GM21526 (cell line): Measurements from ENCODE around the gene XIRP2.
"Not testable (repeated sequence)": the region's sequence is repeated elsewhere in the genome, so short reads cannot be mapped to it uniquely, and the experiment has no call there.

Experiments
- ATAC-seq: cut with Tn5 transposase; IDR thresholded peaks from one replicate; pipeline ENCODE4 v1.9.1; 2021; ENCODE audit warnings: moderate library complexity; ENCODE audit not compliant: unreplicated experiment, low FRiP score

The XIRP2 gene

DNA sequence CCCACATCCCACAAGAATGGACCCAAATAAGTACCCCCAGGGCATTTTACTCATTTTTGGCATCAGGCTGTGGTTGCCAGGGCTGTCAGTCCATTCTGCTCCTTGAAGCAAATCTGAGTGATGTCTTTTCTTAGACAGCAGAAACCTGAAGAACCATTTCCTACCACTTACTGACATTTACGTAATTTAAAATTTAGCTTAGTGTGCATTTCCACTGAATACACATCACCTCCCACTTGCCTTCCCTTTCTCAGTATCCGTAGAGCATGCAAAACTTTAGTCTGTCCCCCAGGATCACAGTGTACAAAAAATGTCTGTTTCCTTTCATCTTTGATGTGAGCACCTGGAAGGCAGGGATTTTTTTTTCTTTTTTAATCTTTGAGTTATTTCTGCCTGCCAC is 130.3 kb downstream of the XIRP2 start:
- no peak for ATAC-seq

DNA sequence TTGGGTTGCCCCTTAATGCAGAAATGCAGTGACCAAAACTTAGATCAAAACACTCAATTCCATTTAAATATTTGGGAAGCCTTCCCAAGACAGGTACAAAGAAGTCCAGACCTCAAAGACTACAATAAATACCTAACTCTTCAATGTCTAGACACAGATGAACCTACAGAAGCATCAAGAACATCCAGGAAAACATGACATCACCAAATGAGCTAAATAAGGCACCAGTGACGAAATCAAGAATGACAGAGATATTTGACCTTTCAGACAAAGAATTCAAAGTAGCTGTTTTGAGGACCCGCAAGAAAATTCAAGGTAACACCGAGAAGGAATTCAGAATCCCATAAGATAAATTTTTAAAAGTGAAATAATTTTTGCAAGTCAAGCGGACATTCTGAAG is 140.2 kb downstream of the XIRP2 start:
- ATAC-seq = no peak

DNA sequence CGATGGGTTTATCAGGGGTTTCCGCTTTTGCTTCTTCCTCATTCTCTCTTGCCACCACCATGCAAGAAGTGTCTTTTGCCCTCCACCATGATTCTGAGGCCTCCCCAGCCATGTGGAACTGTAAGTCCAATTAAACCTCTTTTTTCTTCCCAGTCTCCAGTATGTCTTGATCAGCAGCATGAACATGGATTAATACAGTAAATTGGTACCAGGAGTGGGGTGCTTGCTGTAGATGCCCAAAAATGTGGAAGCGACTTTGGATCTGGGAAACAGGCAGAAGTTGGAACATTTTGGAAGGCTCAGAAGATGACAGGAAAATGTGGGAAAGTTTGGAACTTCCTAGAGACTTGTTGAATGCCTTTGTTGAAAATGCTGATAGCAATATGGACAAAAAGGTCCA is 146.7 kb downstream of the XIRP2 start:
- ATAC-seq = not testable (repeated sequence)

DNA sequence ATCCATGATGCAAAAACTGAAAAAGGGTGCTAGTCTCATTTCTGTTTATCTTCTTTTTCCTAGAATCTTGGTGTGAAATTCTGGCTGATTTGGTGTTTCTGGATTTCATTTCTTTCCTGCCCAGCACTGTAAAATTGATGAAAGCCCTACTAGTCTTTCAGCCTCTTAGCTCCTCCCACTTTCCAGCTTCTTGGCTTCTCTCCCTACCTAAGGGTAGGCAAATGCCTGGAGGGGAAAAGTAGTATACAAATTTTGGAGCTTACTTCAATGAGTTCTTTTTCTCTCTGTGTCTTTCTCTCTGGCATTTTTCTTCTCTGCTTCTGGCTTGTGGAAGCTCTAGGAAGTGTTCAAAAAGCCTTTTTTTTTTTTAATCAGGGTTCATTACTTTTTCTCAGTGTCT is 160.5 kb downstream of the XIRP2 start:
- ATAC-seq = no peak

DNA sequence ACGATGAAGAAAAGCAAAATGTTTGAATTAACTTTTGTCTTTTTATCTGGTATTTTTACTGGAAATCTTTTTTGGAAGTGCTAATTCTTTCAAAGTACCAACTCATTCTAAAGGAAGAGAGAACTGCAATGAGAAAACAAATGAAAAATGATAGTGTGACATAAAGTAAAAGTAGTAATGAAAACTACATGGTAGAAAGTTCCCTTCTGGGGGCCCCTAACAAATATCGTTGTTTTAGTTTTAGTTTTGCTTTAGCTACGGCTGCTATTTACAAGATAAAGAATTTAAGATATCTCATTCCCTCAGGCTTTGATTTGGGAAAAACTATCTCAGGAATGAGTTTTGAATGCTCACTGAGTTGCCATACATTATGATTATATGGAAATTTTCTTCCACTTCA is 161.4 kb downstream of the XIRP2 start:
- no peak for ATAC-seq

DNA sequence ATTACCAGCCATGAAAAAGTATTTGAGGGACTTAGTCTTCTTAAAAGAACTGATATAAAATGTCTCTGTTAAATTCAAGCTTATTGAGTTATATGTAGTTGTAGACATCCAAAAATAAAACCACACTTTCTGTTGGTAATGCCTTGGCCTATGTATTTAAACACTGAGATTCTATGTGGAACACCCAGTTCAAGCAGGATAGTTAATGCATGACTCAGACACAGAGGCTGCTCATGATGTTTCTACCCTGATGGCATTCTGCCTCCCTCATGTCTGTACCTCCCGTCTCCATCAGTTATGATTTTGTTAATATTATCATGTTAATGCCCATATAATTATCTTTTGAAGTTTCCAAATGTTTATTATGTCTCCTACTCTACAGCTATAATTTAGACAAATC is 164.5 kb downstream of the XIRP2 start:
- ATAC-seq = no peak

DNA sequence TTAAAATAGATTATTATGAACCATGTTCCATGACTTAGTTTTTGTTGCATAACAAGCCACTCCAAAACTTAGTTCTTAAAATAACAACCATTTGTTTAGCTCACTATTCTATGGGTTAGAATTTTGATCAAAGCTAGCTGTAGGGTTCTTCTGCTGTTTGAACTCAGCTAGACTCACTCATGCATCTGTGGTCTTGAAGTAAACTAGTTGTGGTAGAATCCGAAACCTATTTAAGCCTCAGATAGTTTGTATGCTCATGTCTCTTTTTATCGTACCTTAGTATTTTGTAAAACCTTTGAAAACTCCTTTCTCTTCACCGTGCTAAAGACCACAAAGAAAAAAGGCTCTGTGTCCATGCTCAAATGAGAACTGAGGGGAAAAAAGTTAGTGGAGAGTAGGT is 166.6 kb downstream of the XIRP2 start:
- no peak for ATAC-seq

DNA sequence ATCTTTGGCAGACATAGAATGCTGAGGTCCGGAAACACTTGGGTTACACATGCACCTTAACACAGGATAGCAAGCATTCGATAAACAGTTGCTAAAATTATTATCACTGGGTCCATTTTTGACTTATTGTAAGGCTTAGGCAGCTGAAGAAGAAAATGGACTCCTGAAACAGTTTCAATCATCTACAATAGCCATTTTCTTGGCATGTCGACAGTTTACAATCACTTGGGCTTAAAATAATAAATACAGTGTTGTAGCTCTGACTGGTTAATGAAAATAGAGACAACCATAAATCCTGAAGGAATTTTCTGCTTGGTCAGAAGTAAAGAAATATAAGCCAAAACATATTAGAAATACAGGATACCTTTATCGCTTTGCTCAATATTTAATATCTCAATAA is 169.2 kb downstream of the XIRP2 start:
- no peak for ATAC-seq

DNA sequence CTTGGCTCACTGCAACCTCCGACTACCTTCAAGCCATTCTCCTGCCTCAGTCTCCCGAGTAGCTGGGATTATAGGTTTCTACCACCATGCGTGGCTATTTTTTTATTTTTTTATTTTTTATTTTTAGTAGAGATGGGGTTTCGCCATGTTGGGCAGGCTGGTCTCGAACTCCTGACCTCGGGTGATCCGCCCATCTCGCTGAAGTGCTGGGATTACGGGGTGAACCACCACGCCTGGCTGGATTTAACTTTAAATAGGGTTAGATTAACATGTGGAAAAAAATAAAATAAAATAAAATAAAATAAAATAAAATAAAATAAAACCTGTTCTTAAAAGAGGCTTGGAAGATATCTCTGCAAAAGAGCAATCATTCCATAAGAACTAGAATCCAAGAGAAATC is 170.9 kb downstream of the XIRP2 start:
- ATAC-seq = no peak

DNA sequence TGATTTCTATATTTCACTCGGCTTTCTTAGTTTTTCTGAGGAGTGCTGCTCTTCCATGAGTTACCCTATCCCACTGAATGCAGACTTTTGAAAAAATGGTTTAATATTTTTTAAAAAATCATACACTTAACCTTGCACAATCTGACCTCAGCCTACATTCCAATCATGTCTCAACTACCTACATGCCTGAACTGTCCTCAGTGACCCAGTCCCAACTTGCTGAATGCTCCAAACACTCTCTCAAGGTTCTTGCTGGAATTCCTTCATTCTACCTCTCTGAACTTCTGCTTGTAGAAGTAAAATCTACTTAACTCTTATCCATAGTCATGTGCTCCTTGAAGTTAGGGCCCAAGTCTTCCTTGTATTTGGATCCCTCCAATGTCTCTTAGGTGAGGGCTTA is 181.6 kb downstream of the XIRP2 start:
- ATAC-seq = no peak

DNA sequence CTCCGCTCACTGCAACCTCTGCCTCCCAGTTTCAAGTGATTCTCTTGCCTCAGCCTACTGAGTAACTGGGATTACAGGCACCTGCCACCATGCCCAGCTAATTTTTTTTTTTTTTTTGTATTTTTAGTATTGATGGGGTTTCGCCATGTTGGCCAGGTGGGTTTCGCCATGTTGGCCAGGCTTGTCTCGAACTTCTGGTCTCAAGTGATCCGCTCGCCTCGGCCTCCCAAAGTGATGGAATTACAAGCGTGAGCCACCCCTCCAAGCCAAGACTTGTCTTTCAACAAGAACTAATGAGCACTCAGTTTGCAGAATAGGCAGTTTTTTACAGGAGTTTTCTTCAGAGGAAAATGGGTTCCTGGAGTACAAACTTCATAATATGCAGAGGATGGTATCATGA is 187.4 kb downstream of the XIRP2 start:
- ATAC-seq = not testable (repeated sequence)

DNA sequence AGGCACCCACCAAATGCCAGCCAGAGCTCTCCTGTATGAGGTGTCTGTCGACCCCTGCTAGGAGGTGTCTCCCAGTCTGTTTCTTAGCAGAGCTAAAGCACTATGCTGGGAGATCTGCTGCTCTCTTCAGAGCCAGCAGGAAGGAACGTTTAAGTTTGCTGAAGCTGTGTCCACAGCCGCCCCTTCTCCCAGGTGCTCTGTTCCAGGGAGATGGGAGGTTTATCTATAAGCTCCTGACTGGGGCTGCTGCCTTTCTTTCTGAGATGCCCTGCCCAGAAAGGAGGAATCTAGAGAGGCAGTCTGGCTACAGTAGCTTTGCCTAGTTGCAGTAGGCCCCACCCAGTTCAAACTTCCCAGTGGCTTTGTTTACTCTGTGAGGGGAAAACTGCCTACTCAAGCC is 210.7 kb downstream of the XIRP2 start:
- ATAC-seq = not testable (repeated sequence)

DNA sequence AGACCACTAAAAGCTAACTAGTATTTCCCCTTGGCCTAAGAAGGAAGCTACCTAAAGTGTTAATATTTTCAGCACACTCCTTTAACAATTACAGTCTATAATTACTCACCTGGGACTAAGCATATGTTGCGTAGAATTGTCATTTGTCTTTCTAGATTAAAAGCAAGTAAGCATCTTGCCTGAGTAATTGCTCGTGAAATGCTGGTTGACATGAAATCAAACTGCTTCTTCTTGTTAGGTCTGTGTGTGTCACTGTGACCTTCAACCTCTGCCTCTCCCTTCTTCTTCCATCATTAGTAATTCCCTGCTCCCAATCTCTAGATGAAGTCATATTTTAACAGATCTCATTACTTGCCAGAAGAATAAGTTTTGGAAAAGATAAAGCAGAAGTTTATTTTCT is 212.2 kb downstream of the XIRP2 start:
- no peak for ATAC-seq

DNA sequence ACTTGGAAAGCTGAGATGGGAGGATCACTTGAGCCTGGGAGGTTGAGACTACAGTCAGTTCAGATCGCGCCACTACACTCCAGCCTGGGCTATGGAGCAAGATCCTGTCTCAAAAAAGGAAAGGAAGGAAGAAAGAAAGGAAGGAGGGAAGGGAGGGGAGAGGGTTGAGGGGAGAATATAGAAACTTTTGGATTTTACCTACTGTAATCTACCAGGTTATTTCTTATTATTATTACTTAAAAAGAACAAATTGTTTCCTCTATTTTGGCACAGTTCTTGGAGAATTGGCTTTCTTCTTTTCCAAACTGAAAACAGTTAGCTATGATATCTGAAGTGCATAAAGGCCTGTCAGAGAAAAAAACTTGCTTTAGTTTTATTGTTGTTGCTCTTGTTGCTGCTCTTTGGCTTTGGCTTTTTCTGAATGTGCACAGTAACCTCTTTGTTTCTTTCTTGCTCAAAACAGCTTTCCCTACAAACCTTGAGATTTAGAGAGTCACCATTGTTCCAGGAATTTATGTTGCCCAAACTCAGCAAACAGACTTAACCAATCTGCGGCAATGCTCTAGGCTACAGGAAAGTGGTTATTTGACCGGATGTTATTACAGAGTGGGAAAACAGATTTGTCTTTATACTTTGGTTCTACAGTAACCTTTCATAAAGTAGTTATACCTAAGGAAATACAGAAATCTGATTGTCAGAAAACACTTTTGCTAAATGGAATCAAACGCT is 214.9 kb downstream of the XIRP2 start:
- no peak for ATAC-seq

DNA sequence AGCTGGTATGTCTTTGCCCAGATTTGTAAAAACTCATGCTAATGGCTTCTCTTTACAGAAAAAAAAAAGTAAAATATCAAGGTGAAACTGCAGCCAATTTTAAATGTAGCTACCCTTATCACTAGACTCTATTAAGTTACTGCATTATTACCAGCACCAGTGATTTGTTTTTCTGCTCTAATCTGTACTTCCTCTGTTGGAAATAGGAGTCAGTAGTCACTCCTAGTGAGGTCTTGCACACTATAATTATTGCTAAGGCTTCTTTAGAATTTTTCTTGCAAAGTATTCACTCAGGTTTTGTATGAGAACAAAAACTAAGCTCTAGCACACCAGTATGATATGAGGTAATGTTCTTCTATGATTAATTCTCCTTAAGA is 215.5 kb downstream of the XIRP2 start:
- ATAC-seq = no peak

DNA sequence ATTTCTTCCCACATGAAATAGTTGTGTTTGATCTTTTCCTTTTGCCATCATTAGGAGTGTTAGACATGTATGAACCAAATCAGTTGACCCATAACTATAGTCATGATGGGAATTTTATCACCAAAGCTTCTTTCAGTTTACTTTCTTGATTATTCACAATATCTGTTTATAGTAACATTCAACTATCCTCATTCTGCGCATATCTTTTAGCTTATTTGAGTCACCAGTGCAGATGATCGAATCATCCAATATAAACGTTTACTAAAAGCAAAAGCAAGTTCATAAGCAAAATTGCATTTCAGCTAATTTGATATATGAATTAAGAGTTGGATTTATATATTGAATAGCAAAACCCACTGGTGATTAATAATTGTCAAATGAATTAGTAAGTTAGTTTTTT is 216.4 kb downstream of the XIRP2 start:
- no peak for ATAC-seq

DNA sequence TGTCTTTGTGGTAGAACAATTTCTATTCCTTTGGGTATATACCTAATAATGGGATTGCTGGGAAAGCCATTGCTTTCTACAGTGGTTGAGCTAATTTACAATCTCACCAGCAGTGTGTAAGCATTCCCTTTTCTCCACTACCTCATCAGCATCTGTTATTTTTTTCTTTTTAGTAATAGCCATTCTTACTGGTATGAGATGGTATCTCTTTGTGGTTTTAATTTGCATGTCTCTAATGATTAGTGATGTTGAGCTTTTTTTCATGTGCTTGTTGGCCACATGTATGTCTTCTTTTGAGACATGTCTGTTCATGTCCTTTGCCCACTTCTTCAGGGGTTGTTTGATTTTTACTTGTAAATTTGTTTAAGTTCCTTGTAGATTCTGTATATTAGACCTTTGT is 221.4 kb downstream of the XIRP2 start:
- not testable (repeated sequence) for ATAC-seq

DNA sequence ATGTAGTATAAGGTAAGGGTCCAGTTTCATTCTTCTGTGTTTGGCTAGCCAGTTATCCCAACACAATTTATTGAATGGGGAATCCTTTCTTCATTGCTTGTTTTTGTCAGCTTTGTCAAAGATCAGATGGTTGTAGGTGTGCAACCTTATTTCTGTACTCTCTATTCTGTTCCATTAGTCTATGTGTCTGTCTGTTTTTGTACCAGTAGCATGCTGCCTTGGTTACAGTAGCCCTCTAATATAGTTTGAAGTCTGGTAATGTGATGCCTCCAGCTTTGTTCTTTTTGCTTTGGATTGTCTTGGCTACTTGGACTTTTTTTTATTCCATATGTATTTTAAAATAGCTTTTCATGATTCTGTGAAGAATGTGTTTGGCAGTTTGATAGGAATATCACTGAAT is 222.1 kb downstream of the XIRP2 start:
- no peak for ATAC-seq

DNA sequence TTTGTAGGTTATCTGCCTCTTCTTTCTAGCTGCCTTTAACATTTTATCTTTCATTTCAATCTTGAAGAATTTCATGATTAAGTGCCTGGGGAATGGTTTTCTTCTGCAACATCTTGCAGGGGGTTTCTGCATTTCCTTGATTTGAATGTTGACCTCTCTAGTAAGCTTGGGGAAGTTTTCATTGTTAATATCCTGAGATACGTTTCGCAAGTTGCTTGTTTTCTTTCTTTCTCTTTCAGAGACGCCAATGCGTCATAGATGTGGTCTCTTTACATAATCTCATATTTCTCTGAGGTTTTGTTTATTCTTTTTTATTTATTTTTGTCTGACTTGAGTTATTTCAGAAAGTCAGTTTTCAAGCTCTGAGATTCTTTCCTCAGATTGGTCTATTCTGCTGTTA is 225.7 kb downstream of the XIRP2 start:
- no peak for ATAC-seq

DNA sequence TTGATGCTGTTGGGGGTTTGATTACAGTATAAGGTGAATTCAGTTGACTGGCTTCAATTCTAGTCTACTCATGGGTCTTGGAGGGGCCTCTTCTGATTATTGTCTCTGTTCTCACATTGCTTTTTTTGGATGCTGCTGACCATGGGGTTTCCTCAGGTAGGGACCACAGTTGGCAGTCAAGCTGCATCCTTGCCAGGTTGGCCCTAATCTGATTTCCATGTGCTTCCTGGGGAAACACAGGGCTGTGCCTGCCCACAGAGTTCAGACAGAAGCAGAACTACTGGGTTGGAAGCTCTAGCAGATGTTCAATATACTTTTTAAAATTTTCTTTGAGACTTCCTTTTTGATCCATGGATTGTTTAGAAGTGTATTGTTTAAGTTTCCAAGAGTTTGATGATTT is 227.3 kb downstream of the XIRP2 start:
- ATAC-seq = no peak

DNA sequence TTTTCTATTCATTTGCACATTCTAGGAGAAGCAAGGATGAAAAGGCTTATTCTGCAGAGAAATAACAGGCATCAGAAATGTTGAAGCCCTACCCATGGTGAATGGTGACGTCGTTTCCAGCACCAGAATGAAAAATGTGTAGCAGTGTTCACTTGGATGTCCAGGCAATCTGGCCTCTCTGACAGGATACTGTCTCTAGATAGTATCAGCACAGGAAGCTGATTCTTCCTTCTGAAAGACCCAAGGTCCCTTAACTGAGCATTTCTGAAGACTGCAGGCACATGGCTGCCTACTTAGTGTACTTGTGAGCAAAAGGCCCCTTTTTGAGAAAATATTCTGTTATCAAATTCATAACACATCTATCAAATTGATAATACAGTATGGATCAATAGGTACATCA is 234.1 kb downstream of the XIRP2 start:
- no peak for ATAC-seq

DNA sequence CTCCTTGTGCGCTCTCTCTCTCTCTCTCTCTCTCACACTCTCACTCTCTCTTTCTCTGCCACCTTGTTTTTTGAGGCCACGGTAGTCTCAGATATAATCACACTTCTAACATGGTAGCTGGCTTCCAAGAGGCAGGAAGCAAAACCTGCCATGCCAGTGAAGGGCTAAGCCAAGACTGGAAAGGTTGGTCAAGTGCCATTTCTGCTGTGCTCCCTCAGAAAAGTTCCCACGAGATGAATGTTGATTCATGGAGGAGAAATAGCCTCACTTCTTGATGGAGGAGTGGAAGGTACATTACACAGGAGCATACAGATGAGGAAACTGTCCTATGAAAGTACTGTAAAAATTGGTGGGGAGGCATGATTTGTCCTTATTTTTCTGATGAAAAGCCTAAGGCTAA is 237.9 kb downstream of the XIRP2 start:
- ATAC-seq = no peak

DNA sequence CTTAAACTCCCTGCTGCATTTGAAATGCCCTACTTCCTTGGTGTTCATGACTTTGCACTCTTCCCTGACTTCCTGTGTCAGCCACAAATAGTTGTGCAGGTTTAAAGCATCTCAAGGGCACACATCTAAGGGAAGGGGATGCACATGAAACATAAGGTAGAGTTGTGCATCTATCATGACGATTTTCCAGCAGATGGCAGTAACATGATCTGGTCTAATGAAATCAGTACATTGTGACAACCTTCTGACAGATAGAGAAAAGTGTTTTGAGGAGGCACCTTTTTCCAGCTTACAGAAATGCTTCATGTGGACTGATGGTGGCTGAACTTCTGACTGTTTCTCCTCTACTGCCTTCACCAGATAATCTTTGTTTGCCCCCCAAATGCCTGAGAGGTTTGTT is 238.9 kb downstream of the XIRP2 start:
- no peak for ATAC-seq
